Endothelial cell of umbilical vein (primary cell): ENCODE results near the gene TRPM5. TPM values are rescaled to one million over a fixed set of nuclear protein-coding genes. Genes with fewer than 3 reads are reported as not detected.

ENCODE experiments used
- BruUV-seq: library from RNA; stranded (reverse); fragments of 400-500 nt; replicated peaks from 2 replicates; lab custom pipeline; 2021; lab: Mats Ljungman, UMichigan
- CTCF ChIA-PET: fragments of 300-600, 350-600 bp; sonication (Branson Sonifier 250); formaldehyde crosslinking; loops from one replicate; lab custom pipeline; 2021; ENCODE audit warnings: antibody characterized with exemption, inconsistent platforms; lab: Charles Lee
- POLR2A ChIA-PET: fragments of 300-600, 350-600 bp; sonication (Branson Sonifier 250); formaldehyde crosslinking; loops from one replicate; lab custom pipeline; 2021; ENCODE audit warnings: antibody characterized with exemption, inconsistent platforms; lab: Charles Lee
- DNase-seq: peaks from one replicate; pipeline ENCODE4 v3.0.0-alpha.2; 2011; ENCODE audit warnings: low read depth, low spot score
- FAIRE-seq: peaks from 2 replicates; lab custom pipeline; 2011; peaks lifted over from hg19 to GRCh38; lab: Jason Lieb, UNC
- H2AFZ ChIP-seq: 2 replicates; pipeline ENCODE4 v1.6.0; 2012; ENCODE audit warnings: low read depth, low read length, control low read depth, inconsistent platforms
- H3K27ac ChIP-seq: 2 replicates; pipeline ENCODE4 v1.5.1; 2011; ENCODE audit warnings: low read depth, mild to moderate bottlenecking, control low read depth, low read length, moderate library complexity; ENCODE audit not compliant: insufficient read depth
- H3K27me3 ChIP-seq, 2 experiments: 2 replicates each; pipeline versions ENCODE4 v1.6.0 to v1.6.1; 2011; ENCODE audit warnings: low read length in 2 of 2, mixed read lengths in 1 of 2; ENCODE audit not compliant: control insufficient read depth in 2 of 2, insufficient read depth in 2 of 2
- H3K36me3 ChIP-seq, 2 experiments: 2 replicates in 1 of 2; 3 replicates in 1 of 2; pipeline ENCODE4 v1.5.1; 2011; ENCODE audit warnings: low read length in 2 of 2, mild to moderate bottlenecking in 1 of 2, moderate library complexity in 1 of 2; ENCODE audit not compliant: control insufficient read depth in 2 of 2, insufficient read depth in 2 of 2; ENCODE audit errors: extremely low read depth in 1 of 2
- H3K4me1 ChIP-seq: 3 replicates; pipeline ENCODE4 v1.5.1; 2011; ENCODE audit warnings: mild to moderate bottlenecking, low read length; ENCODE audit not compliant: control insufficient read depth, insufficient read depth; ENCODE audit errors: extremely low read depth
- H3K4me2 ChIP-seq: 2 replicates; pipeline ENCODE4 v1.6.1; 2011; ENCODE audit warnings: low read length, control low read depth, mixed read lengths; ENCODE audit not compliant: insufficient read depth
- H3K4me3 ChIP-seq, 3 experiments: fragments of 200-600 bp in 1 of 3; sonication (generic), shearing (Covaris generic) in 1 of 3; replicated peaks in 1 of 3; 2 replicates each; pipeline ENCODE4 v1.5.1; 2011 to 2016; ENCODE audit warnings: control low read depth in 3 of 3, low read length in 3 of 3, mild to moderate bottlenecking in 2 of 3, inconsistent platforms in 1 of 3, low read depth in 1 of 3, moderate library complexity in 1 of 3; ENCODE audit not compliant: insufficient read depth in 1 of 3
- H3K79me2 ChIP-seq: 2 replicates; pipeline ENCODE4 v1.6.0; 2012; ENCODE audit warnings: low read length, inconsistent platforms; ENCODE audit not compliant: control insufficient read depth, insufficient read depth
- H3K9ac ChIP-seq: replicated peaks from 2 replicates; pipeline ENCODE3; 2011; ENCODE audit warnings: low read length, control low read depth; ENCODE audit not compliant: insufficient read depth; ENCODE audit errors: extremely low read depth
- H3K9me1 ChIP-seq: replicated peaks from 3 replicates; pipeline ENCODE4 v1.6.0; 2011; ENCODE audit warnings: mild to moderate bottlenecking, low read length; ENCODE audit not compliant: control insufficient read depth, insufficient read depth; ENCODE audit errors: extremely low read depth
- H3K9me3 ChIP-seq: replicated peaks from 2 replicates; pipeline ENCODE4 v1.5.1; 2012; ENCODE audit warnings: low read length, inconsistent platforms; ENCODE audit not compliant: control insufficient read depth, insufficient read depth
- H4K20me1 ChIP-seq: replicated peaks from 2 replicates; pipeline ENCODE3; 2011; ENCODE audit warnings: mild to moderate bottlenecking, low read length; ENCODE audit not compliant: control insufficient read depth, insufficient read depth; ENCODE audit errors: extremely low read depth
- CTCF ChIP-seq, 2 donors: IDR thresholded peaks; 1 replicate in 1 of 2; 2 replicates in 1 of 2; pipeline ENCODE4 v1.5.1; 2011; ENCODE audit warnings: low read length in 2 of 2, mild to moderate bottlenecking in 2 of 2, moderate library complexity in 2 of 2, control low read depth in 1 of 2, inconsistent platforms in 1 of 2, low read depth in 1 of 2; ENCODE audit not compliant: insufficient read depth in 1 of 2; ENCODE audit errors: extremely low read depth in 1 of 2
- EZH2 ChIP-seq: IDR thresholded peaks from 2 replicates; pipeline ENCODE4 v1.6.1; 2012; ENCODE audit warnings: borderline replicate concordance, low read depth, mild to moderate bottlenecking, moderate library complexity, low read length, inconsistent platforms; ENCODE audit not compliant: severe bottlenecking
- FOS ChIP-seq: IDR thresholded peaks from 2 replicates; pipeline ENCODE4 v1.6.1; 2011; ENCODE audit warnings: mild to moderate bottlenecking, low read length, moderate library complexity, borderline replicate concordance; ENCODE audit not compliant: insufficient read depth
- GATA2 ChIP-seq: IDR thresholded peaks from 2 replicates; pipeline ENCODE4 v1.7.0; 2011; ENCODE audit warnings: low read depth, mild to moderate bottlenecking, moderate library complexity, mixed read lengths, low read length; ENCODE audit not compliant: insufficient read length, insufficient read depth
- JUN ChIP-seq: IDR thresholded peaks from 2 replicates; pipeline ENCODE4 v1.6.1; 2011; ENCODE audit warnings: borderline replicate concordance, low read depth; ENCODE audit not compliant: insufficient read length, insufficient read depth
- MAX ChIP-seq: IDR thresholded peaks from 2 replicates; pipeline ENCODE4 v1.6.1; 2011; ENCODE audit not compliant: insufficient read depth, insufficient read length
- MYC ChIP-seq: IDR thresholded peaks from one replicate; pipeline ENCODE4 v1.6.1; 2011; ENCODE audit warnings: mild to moderate bottlenecking, low read depth, low read length
- POLR2A ChIP-seq: IDR thresholded peaks from 2 replicates; pipeline ENCODE4 v1.6.1; 2012; ENCODE audit warnings: low read depth, mild to moderate bottlenecking, control low read depth, low read length
- POLR2AphosphoS5 ChIP-seq: IDR thresholded peaks from 2 replicates; pipeline ENCODE4 v1.6.1; 2012; ENCODE audit warnings: low read depth, mild to moderate bottlenecking, control low read depth, low read length, moderate library complexity; ENCODE audit not compliant: insufficient read depth
- dilution Hi-C: fragments of 300-500 bp; cut with MboI; formaldehyde crosslinking; loops from one replicate; pipeline ENCODE4 v1.15.0; 2019; ENCODE audit warnings: low sequenced_read_pairs; ENCODE audit not compliant: extremely low pct_ligation_motif_present
- intact Hi-C: fragments of 100-400 bp; cut with micrococcal nuclease; formaldehyde crosslinking; loops from one replicate; pipeline ENCODE4 v1.10.0; 2022
- polyA plus RNA-seq, 4 experiments: library from polyadenylated mRNA; depleted of rRNA in 3 of 4; stranded (reverse) in 3 of 4; unstranded in 1 of 4; fragments of >200 nt; gene quantifications; 2 replicates each; pipeline versions ENCODE4 v1.2.1 to v1.2.3, GENCODE V29; 2011 to 2012; ENCODE audit warnings: missing spikeins in 1 of 4
- total RNA-seq: library from RNA; stranded (reverse); gene quantifications from 2 replicates; pipeline ENCODE4 v1.2.3, GENCODE V29; 2021

TRPM5 gene
- total and polyA plus RNA-seq, 2 donors (not counting 3 experiments of a cell fraction or from before 2014, with no cell fraction given): not detected

GRCh38 chr11:2434506-2435255 lies 9.6 kb downstream of the TRPM5 start:
- CTCF ChIA-PET: interaction anchor here (1.1 kb wide), 1 partner anchor 454 kb away, joined by 3 read pairs; no protein-coding TSS in a partner anchor
- POLR2A ChIA-PET: no interaction called here
- FAIRE-seq (no peak), DNase-seq (no peak)
- H4K20me1 ChIP-seq: no peaks in the 10 kb centered on the region
- no peak for TF ChIP-seq EZH2
- TF ChIP-seq FOS: no peak
- TF ChIP-seq POLR2AphosphoS5: no peak
- no peak for TF ChIP-seq CTCF (IDR thresholded peaks at IDR 0.05; ENCODE audit: extremely low read depth in 1 of 2, insufficient read depth in 1 of 2, low read depth in 1 of 2, low read length in 2 of 2)
- no peak for TF ChIP-seq GATA2
- no peak for TF ChIP-seq MAX
- no peak for TF ChIP-seq JUN
- no peak for TF ChIP-seq MYC
- TF ChIP-seq POLR2A: no peak
- no peaks in the 10 kb centered on the region for H3K36me3 ChIP-seq
- no peak overlapping the region for H3K4me3 ChIP-seq
- H2AFZ ChIP-seq: no peak overlapping the region
- dilution Hi-C loops (no loop called here), intact Hi-C loops (no loop called here)
- H3K4me2 ChIP-seq: no peak overlapping the region
- H3K4me1 ChIP-seq: no peaks in the 10 kb centered on the region
- H3K27ac ChIP-seq: no peak overlapping the region
- H3K9me1 ChIP-seq: no peaks in the 10 kb centered on the region
- no peaks in the 10 kb centered on the region for H3K79me2 ChIP-seq
- no peaks in the 10 kb centered on the region for H3K27me3 ChIP-seq
- BruUV-seq: no TSS peak
- no peaks in the 10 kb centered on the region for H3K9me3 ChIP-seq
- H3K9ac ChIP-seq: no peak overlapping the region
